ENCODE data around the gene NR6A1. TPM values are rescaled to one million over a fixed set of nuclear protein-coding genes. Genes with fewer than 3 reads are reported as not detected.
"Not testable (repeated sequence)": the region's sequence is repeated elsewhere in the genome, so short reads cannot be mapped to it uniquely, and the experiment has no call there.

NR6A1 gene
- total RNA-seq, 4 donors from 2014 or later: 1.8 to 2.8 (median 2.0) TPM

- Histone ChIP-seq H3K27me3 (no peaks in the 10 kb centered on the region), H3K36me3 (no peaks in the 10 kb centered on the region), H3K4me1 (peaks cover 5 to 21% (median 12%) of the 10 kb centered on the region in 4 donors), H3K4me3 (no peak overlapping the region), H3K27ac (replicated peaks in 1 of 4) (no peak overlapping the region), H3K9me3 (no peaks in the 10 kb centered on the region)
- TF ChIP-seq EP300 (IDR thresholded peaks at IDR 0.05) (no peak), POLR2AphosphoS5 (IDR thresholded peaks at IDR 0.05) (no peak), CTCF (IDR thresholded peaks at IDR 0.05) (no peak), POLR2A (IDR thresholded peaks at IDR 0.05; ENCODE audit: low read depth) (no peak)
- DNase-seq (ENCODE audit: extremely low spot score): no peak
- intact Hi-C loops (cut with DNase I): no loop called here
These were observed 36.0 kb downstream of the NR6A1 start for GRCh38 chr9:124735121-124735520.

GRCh38 chr9:124734741-124735083 is 36.4 kb downstream of the NR6A1 start:
- H3K4me3 ChIP-seq; H3K27me3 ChIP-seq; H3K9me3 ChIP-seq; H3K27ac ChIP-seq (replicated peaks in 1 of 4); DNase-seq (ENCODE audit: extremely low spot score); H3K36me3 ChIP-seq; intact Hi-C loops (cut with DNase I): not testable (repeated sequence)
- 92% methylated on average over 7 of the region's 7 CpGs for WGBS
- H3K4me1 ChIP-seq: peaks cover 5 to 21% (median 12%) of the 10 kb centered on the region in 4 donors

GRCh38 chr9:124733964-124734740 is 37.0 kb downstream of the NR6A1 start:
- Histone ChIP-seq H3K27ac (replicated peaks in 1 of 4) (no peak overlapping the region), H3K9me3 (no peaks in the 10 kb centered on the region), H3K36me3 (no peaks in the 10 kb centered on the region), H3K27me3 (no peaks in the 10 kb centered on the region), H3K4me1 (peaks cover 5 to 21% (median 12%) of the 10 kb centered on the region in 4 donors), H3K4me3 (no peak overlapping the region)
- TF ChIP-seq POLR2A (IDR thresholded peaks at IDR 0.05; ENCODE audit: low read depth): no peak
- 84% methylated on average over 14 of the region's 14 CpGs for WGBS
- DNase-seq (ENCODE audit: extremely low spot score): no peak
- intact Hi-C loops (cut with DNase I): no loop called here

- WGBS: 100% methylated on average over 2 of the region's 2 CpGs
- no peaks in the 10 kb centered on the region for H3K9me3 ChIP-seq
- peaks cover 5 to 21% (median 12%) of the 10 kb centered on the region in 4 donors for H3K4me1 ChIP-seq
- TF ChIP-seq CTCF (IDR thresholded peaks at IDR 0.05) (no peak), POLR2A (IDR thresholded peaks at IDR 0.05; ENCODE audit: low read depth) (no peak), EP300 (IDR thresholded peaks at IDR 0.05) (no peak), POLR2AphosphoS5 (IDR thresholded peaks at IDR 0.05) (no peak)
- H3K4me3 ChIP-seq: no peak overlapping the region
- intact Hi-C loops (cut with DNase I): no loop called here
- H3K27ac ChIP-seq (replicated peaks in 1 of 4): no peak overlapping the region
- no peaks in the 10 kb centered on the region for H3K27me3 ChIP-seq
- DNase-seq (ENCODE audit: extremely low spot score): no peak
- no peaks in the 10 kb centered on the region for H3K36me3 ChIP-seq
These were observed 40.3 kb downstream of the NR6A1 start for GRCh38 chr9:124730772-124731171.

GRCh38 chr9:124726886-124727285 is 44.2 kb downstream of the NR6A1 start:
- intact Hi-C loops (cut with DNase I): no loop called here

More at GRCh38 chr9:124726886-124727285, 44.2 kb downstream of the NR6A1 start:
- Histone ChIP-seq H3K9me3 (no peaks in the 10 kb centered on the region), H3K27ac (replicated peaks in 1 of 4) (no peak overlapping the region), H3K36me3 (no peaks in the 10 kb centered on the region), H3K27me3 (no peaks in the 10 kb centered on the region), H3K4me1 (peaks cover 0 to 12% (median 2%) of the 10 kb centered on the region in 4 donors), H3K4me3 (no peak overlapping the region)
- 70% methylated on average over 1 of the region's 1 CpG for WGBS
- DNase-seq (ENCODE audit: extremely low spot score): no peak
- no peak for TF ChIP-seq EP300 (IDR thresholded peaks at IDR 0.05)
- no peak for TF ChIP-seq POLR2AphosphoS5 (IDR thresholded peaks at IDR 0.05)
- TF ChIP-seq CTCF (IDR thresholded peaks at IDR 0.05): no peak
- TF ChIP-seq POLR2A (IDR thresholded peaks at IDR 0.05; ENCODE audit: low read depth): no peak

Data from esophagus muscularis mucosa (tissue), 4 donors.